IPS DF 6.9 (cell line): ENCODE measurements around the gene DMBT1.

Source experiments
- DNase-seq: peaks from one replicate; pipeline ENCODE4 v3.0.0-alpha.2; 2013; ENCODE audit warnings: low read depth, low spot score
- H3K27ac ChIP-seq: one replicate; pipeline ENCODE4 v1.5.1; 2013; ENCODE audit warnings: low read length, control low read depth
- H3K27me3 ChIP-seq: 2 replicates; pipeline ENCODE4 v1.6.1; 2013; ENCODE audit warnings: mild to moderate bottlenecking, low read length; ENCODE audit not compliant: control insufficient read depth, insufficient read depth
- H3K36me3 ChIP-seq: 2 replicates; pipeline ENCODE4 v1.6.1; 2013; ENCODE audit warnings: low read length; ENCODE audit not compliant: control insufficient read depth, insufficient read depth
- H3K4me1 ChIP-seq: 2 replicates; pipeline ENCODE4 v1.6.1; 2013; ENCODE audit warnings: low read length; ENCODE audit not compliant: control insufficient read depth, insufficient read depth
- H3K4me3 ChIP-seq: 2 replicates; pipeline ENCODE4 v1.5.1; 2013; ENCODE audit warnings: mild to moderate bottlenecking, low read length
- H3K9me3 ChIP-seq: 2 replicates; pipeline ENCODE4 v1.6.1; 2013; ENCODE audit warnings: low read length, inconsistent platforms; ENCODE audit not compliant: control insufficient read depth, insufficient read depth
- WGBS: extraction: QIAGEN DNeasy Blood & Tissue Kit; methylation state at CpG from one replicate; pipeline ENCODE4 v1.1.7; 2013; ENCODE audit warnings: mixed read lengths, missing lambda C conversion rate; ENCODE audit not compliant: insufficient read length, insufficient coverage; 5-methylcytosine and 5-hydroxymethylcytosine counted together

DMBT1 gene

GRCh38 chr10:122560279-122560804 is at the start of gene DMBT1:
TSS of gene DMBT1 (plus strand) at chr10:122560754. CDS start at chr10:122560771, 17 bp downstream.
- Histone ChIP-seq H3K36me3 (no peaks in the 10 kb centered on the region), H3K27ac (no peak within 1 kb of the TSS), H3K4me1 (no peaks in the 10 kb centered on the region), H3K27me3 (no peaks in the 10 kb centered on the region), H3K4me3 (no peak within 1 kb of the TSS), H3K9me3 (no peaks in the 10 kb centered on the region)
- WGBS = no CpG with 5 or more reads among the region's 4 CpGs
- DNase-seq = no peak

DNA sequence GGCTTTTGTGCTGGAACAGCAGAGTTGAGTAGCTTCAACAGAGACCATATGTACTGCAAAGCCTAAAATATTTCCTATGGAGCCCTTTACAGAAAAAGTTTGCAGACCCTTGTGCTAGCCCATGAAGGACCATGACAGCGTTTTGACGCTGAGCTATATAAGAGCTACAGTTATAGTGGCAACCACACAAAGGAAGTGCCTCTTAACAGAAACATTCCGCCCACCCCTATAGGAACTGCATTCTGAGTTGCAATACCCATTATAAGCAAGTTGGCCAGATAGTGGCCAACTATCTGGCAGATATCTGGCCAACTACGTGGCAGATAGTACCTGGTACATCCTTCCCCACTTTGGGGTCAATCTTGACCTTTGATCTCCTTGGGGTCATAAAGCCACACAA is 47.5 kb upstream of the DMBT1 start:
- Histone ChIP-seq H3K27me3 (no peaks in the 10 kb centered on the region), H3K27ac (no peak overlapping the region), H3K4me3 (no peak overlapping the region), H3K9me3 (no peaks in the 10 kb centered on the region), H3K4me1 (no peaks in the 10 kb centered on the region), H3K36me3 (no peaks in the 10 kb centered on the region)
- WGBS = no CpG with 5 or more reads among the region's 4 CpGs
- DNase-seq = no peak

- DNase-seq = no peak
- H3K36me3 ChIP-seq = no peaks in the 10 kb centered on the region
- no peaks in the 10 kb centered on the region for H3K4me1 ChIP-seq
- H3K9me3 ChIP-seq = no peaks in the 10 kb centered on the region
- H3K27ac ChIP-seq = no peak overlapping the region
- no peak overlapping the region for H3K4me3 ChIP-seq
- WGBS = no CpG with 5 or more reads among the region's 22 CpGs
- H3K27me3 ChIP-seq = no peaks in the 10 kb centered on the region
Observed at GRCh38 chr10:122514045-122514840, 46.3 kb upstream of the DMBT1 start.

- H3K27ac ChIP-seq = no peak overlapping the region
- H3K9me3 ChIP-seq = no peaks in the 10 kb centered on the region
- WGBS = no CpG with 5 or more reads among the region's 5 CpGs
- H3K4me1 ChIP-seq = no peaks in the 10 kb centered on the region
- no peak overlapping the region for H3K4me3 ChIP-seq
- no peaks in the 10 kb centered on the region for H3K36me3 ChIP-seq
- DNase-seq = no peak
- H3K27me3 ChIP-seq = no peaks in the 10 kb centered on the region
Observed at GRCh38 chr10:122515022-122515424, 45.5 kb upstream of the DMBT1 start.

DNA sequence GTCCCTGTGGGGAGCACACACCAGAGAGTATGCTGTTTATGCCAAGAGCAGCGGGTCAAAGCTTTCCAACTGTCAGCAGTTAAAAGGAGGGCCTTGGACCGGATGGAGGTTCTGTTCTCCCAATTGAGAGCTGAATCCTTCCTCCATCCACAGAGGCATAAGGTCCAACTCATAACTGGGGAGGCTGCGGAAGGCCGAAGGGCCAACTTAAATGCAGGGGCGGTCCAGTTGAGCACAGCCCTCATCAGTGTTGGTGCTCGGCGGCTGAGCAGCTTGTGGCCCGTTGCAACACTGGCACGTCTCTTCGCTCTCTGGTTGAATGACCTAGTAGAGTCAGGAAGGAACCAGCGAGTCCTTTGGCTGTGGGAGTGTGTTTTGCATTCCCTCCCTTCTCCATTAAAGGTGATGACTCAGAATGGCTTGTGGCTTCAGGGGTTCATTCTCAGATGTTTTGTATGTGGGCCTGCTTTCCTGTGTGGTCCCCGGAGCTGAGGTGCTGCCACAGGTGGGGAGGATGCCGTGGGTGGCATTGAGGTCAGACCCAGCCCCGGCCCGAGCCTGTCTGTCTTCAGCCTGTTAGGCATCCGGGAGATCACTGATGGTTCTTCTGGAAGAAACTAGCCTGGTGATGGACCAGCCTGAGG is 44.8 kb upstream of the DMBT1 start:
- H3K4me1 ChIP-seq = no peaks in the 10 kb centered on the region
- no peak overlapping the region for H3K4me3 ChIP-seq
- no peaks in the 10 kb centered on the region for H3K27me3 ChIP-seq
- DNase-seq = no peak
- H3K9me3 ChIP-seq = no peaks in the 10 kb centered on the region
- H3K27ac ChIP-seq = no peak overlapping the region
- no CpG with 5 or more reads among the region's 16 CpGs for WGBS
- H3K36me3 ChIP-seq = no peaks in the 10 kb centered on the region

- no peak overlapping the region for H3K27ac ChIP-seq
- WGBS = no CpG with 5 or more reads among the region's 4 CpGs
- no peaks in the 10 kb centered on the region for H3K36me3 ChIP-seq
- no peaks in the 10 kb centered on the region for H3K4me1 ChIP-seq
- no peak for DNase-seq
- no peak overlapping the region for H3K4me3 ChIP-seq
- no peaks in the 10 kb centered on the region for H3K27me3 ChIP-seq
- no peaks in the 10 kb centered on the region for H3K9me3 ChIP-seq
Observed at GRCh38 chr10:122516734-122517133, 43.8 kb upstream of the DMBT1 start.

DNA sequence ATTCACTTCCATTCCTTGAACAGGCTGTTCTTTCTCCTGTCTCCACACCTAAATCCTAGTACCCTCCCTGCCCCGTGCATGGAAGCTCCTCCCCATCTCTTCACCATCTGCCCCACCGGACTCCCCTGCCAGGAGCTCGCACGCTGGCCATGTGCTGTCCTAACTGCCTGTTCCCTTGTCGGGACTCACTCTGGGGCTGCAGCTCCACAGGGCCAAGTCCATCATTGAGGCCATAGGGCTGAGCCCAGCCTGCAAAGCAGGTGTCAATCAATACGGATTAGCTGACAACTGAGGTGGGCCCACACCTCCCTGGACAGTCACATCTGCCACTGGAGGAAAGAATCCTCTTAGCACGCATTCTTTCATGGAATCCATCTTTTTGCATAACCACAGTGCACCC is 41.4 kb upstream of the DMBT1 start:
- Histone ChIP-seq H3K27ac (no peak overlapping the region), H3K4me1 (no peaks in the 10 kb centered on the region), H3K4me3 (no peak overlapping the region), H3K9me3 (no peaks in the 10 kb centered on the region), H3K27me3 (no peaks in the 10 kb centered on the region), H3K36me3 (no peaks in the 10 kb centered on the region)
- WGBS = no CpG with 5 or more reads among the region's 7 CpGs
- no peak for DNase-seq

GRCh38 chr10:122519873-122520272 is 40.7 kb upstream of the DMBT1 start:
- WGBS = no CpG with 5 or more reads among the region's 15 CpGs
- Histone ChIP-seq H3K4me1 (no peaks in the 10 kb centered on the region), H3K36me3 (no peaks in the 10 kb centered on the region), H3K4me3 (no peak overlapping the region), H3K27ac (no peak overlapping the region), H3K27me3 (no peaks in the 10 kb centered on the region), H3K9me3 (no peaks in the 10 kb centered on the region)
- no peak for DNase-seq

DNA sequence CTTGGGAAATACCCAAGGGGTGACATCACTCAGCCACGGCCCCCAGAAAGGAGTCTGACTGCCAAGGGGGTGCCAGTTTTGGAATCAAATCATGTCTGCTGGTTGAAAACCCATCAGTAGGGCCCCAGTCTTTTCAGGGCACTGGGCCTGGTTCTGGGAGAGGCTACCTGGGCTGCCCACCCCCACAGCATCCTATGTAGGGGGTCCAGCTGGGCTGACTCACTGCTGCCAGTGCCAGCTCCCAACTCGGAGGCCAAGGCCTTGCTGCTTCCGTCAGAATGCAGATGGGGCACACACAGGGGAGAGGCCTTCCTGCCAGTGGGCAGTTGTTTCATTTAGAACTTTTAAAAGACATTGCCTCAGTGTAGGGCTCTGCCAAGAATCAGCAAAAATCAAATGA is 39.5 kb upstream of the DMBT1 start:
- H3K27me3 ChIP-seq = no peaks in the 10 kb centered on the region
- H3K9me3 ChIP-seq = no peaks in the 10 kb centered on the region
- no peaks in the 10 kb centered on the region for H3K4me1 ChIP-seq
- H3K36me3 ChIP-seq = no peaks in the 10 kb centered on the region
- DNase-seq = no peak
- no peak overlapping the region for H3K4me3 ChIP-seq
- H3K27ac ChIP-seq = no peak overlapping the region
- no CpG with 5 or more reads among the region's 3 CpGs for WGBS

GRCh38 chr10:122524811-122525210 is 35.7 kb upstream of the DMBT1 start:
- Histone ChIP-seq H3K4me3 (no peak overlapping the region), H3K27ac (no peak overlapping the region), H3K36me3 (no peaks in the 10 kb centered on the region), H3K9me3 (no peaks in the 10 kb centered on the region), H3K4me1 (no peaks in the 10 kb centered on the region), H3K27me3 (no peaks in the 10 kb centered on the region)
- no CpG with 5 or more reads among the region's 3 CpGs for WGBS
- no peak for DNase-seq
